8988T (cell line): ENCODE measurements around the gene RASAL2.
"Not testable (repeated sequence)": the region's sequence is repeated elsewhere in the genome, so short reads cannot be mapped to it uniquely, and the experiment has no call there.

ENCODE experiments used
- DNase-seq: peaks from one replicate; pipeline ENCODE4 v3.0.0; 2011

RASAL2 gene

GRCh38 chr1:178241057-178241456 is 147.2 kb downstream of the RASAL2 start:
- DNase-seq = no peak

- no peak for DNase-seq
These were observed 147.9 kb downstream of the RASAL2 start for GRCh38 chr1:178241837-178242236.

DNA sequence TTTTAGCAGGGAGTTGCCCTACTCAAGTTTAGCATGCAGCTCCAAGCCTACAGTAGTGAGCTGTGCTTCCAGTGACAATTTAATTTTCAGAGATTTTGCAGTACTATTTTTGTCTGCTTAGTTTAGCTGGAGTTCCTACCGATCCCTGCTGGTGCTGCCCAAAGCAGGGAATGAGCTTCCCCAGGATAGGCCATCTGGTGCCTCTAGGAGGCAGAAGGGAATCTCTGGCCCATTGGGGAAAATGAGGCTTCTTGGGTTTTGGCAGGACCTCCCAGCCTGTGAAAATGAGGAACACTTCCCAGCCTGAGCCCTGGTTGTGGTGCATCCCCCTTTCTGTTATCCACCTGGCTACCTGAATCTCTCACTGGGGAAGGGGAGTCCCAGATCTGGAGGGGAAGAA is 149.2 kb downstream of the RASAL2 start:
- no peak for DNase-seq

DNA sequence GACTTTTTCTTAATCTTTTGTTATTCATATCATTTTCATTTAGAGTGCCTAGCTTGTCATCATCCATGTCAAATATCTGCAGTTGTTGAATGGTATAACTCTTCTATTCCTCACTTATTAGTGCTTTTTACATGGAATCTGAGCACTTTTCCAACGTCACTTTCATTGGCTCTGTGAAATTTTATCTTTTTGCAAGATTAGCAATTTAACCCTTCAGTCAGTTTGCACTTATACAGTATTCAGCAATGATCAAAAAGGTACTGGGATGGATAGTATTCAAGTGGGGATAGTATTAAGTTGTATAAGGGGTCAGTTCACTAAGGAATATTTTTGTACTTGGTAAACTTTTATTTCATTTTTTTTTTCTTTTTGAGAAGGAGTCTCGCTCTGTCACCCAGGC is 150.0 kb downstream of the RASAL2 start:
- no peak for DNase-seq

DNA sequence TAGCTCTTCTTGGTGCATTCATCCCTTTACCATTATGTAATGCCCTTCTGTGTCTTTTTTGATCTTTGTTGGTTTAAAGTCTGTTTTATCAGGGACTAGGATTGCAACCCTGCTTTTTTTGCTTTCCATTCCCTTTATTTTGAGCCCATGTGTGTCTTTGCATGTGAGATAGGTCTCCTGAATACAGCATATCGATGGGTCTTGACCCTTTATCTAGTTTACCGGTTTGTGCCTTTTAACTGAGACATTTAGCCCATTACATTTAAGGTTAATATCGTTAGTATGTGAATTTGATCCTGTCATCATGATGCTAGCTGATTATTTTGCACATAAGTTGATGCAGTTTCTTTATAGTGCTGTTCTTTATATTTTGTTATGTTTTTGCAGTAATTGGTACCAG is 154.4 kb downstream of the RASAL2 start:
- DNase-seq = not testable (repeated sequence)

- DNase-seq = not testable (repeated sequence)
These were observed 159.7 kb downstream of the RASAL2 start for GRCh38 chr1:178253581-178253980.

DNA sequence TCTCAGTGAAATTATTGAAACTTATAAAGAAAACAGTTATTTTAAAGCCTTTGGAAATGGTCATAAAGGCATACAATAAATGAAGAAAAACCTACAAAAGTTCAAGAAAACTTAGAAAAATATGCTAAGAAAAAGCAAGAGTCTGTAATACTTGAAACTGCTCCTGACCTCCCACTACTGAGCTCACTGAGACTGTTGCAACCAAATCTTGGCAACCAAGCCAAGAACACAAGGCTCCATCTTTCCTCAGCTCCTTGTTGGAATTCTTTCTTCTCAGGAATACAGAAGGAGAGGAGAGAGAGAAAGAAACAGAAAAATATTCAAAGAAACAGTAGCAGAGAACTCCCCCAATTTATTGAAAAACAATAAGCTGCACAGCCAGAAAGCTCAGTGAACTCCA is 160.5 kb downstream of the RASAL2 start:
- DNase-seq = no peak

DNA sequence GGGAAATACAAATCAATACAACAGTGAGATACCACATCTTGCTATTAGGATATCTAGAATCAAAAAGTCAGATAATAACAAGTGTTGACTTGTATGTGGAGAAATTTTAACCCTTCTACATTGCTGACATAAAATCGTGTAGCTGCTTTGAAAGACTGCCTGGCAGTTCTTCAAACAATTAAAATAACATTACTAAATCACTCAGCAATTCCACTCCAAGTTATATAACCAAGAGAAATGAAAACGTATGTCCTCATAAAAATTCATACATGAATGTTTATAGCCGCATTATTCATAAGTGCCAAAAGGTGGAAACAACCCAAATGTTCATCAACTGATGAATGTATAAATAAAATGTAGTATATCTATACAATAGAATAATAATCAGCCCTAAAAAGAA is 164.6 kb downstream of the RASAL2 start:
- DNase-seq = no peak

- DNase-seq = no peak
These were observed 168.2 kb downstream of the RASAL2 start for GRCh38 chr1:178262120-178262500.

- no peak for DNase-seq
These were observed 169.4 kb downstream of the RASAL2 start for GRCh38 chr1:178263341-178263740.

- no peak for DNase-seq
These were observed 172.2 kb downstream of the RASAL2 start for GRCh38 chr1:178266113-178266512.

GRCh38 chr1:178266619-178267066 is 172.7 kb downstream of the RASAL2 start:
- DNase-seq = no peak

- no peak for DNase-seq
These were observed 173.8 kb downstream of the RASAL2 start for GRCh38 chr1:178267646-178268094.

GRCh38 chr1:178271471-178271870 is 177.6 kb downstream of the RASAL2 start:
- DNase-seq = no peak

DNA sequence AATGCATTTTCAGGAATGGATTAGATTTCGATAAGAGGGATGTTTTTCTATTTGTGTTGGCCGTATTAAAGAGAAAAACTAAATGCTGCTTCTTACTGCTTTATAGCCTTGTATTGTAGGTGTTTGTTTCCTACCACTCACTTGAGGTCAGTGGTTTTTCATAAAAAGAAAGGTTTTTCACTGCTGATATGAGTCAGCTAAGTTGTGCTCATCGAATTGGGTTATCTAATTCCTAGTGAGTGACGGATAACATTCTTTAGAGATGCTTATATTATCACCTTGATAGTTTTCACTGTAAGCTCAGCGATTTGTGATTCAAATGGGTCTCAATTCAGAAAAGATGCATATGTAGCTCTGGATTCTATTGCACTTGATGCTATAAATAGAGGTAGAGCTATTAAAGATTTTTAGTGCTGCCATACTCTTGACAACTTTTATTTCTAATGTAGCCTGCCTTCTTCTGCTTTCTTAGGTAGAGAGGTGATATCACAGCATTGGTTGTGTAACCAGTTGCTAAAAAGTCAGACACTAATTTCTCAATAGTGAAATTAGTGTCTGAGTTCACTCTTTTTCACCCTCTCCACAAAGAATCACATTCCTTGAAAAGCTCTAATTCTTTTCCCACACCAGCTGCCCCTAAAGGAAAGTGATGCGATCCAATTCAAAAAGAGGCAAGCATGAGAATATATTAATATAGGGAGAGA is 180.0 kb downstream of the RASAL2 start:
- DNase-seq = no peak

GRCh38 chr1:178275049-178275448 is 181.1 kb downstream of the RASAL2 start:
- no peak for DNase-seq

DNA sequence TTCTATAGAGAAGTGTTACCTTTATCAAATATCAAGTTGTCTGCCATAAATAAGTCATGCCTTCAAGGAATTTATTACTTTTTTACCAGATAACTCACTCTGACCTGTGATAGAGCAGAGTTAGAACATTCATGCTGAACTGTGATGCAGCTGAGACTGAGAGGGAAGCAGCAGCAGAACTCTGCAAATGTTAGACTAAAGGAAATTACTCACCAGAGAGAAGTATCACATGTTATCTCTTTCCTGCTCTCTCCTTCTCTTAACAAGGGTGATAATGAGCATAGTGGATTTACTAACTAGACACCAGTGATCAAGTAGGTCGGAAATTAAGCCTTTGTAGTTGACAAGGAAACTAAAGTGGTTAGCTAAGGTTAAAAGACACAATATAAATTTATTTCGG is 181.6 kb downstream of the RASAL2 start:
- no peak for DNase-seq

DNA sequence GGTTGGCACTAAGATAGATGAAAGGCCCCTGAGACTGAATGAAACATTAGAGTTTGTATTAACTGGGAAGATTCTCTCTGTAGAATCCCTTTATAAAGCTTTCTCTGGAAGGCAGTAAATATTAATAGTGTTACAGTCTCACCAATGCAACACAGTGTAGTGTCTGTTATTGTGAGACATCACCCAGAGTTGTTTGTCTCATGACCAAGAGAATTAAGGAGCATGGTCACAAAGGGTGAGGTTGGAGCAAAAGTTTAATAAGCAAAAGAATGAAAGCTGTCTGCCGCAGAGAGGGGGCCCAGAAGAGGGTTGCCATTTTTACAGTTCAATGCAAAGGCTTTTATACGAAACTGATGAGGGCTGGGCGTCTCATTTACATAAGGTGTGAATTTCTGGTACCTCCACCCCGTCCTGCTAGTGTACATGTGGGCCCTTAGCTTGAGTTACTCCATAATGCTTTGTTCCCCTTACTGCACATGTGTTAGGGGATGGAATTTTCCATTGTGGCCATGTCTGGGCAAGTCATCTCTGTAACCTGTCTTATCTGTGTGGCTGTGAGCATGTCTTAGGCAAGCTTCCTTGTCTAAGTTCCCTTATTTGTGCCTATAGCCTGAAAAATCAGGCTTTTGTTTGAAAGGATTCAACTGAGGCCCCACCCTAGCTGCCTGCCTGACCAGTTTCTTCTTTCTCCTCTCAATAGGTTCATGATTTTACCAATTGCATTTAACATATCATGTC is 184.1 kb downstream of the RASAL2 start:
- no peak for DNase-seq

GRCh38 chr1:178278916-178279686 is 185.2 kb downstream of the RASAL2 start:
- DNase-seq = no peak

- no peak for DNase-seq
These were observed 189.1 kb downstream of the RASAL2 start for GRCh38 chr1:178282949-178283367.

GRCh38 chr1:178283409-178283808 is 189.5 kb downstream of the RASAL2 start:
- DNase-seq = no peak

- no peak for DNase-seq
These were observed 190.2 kb downstream of the RASAL2 start for GRCh38 chr1:178284058-178284457.

DNA sequence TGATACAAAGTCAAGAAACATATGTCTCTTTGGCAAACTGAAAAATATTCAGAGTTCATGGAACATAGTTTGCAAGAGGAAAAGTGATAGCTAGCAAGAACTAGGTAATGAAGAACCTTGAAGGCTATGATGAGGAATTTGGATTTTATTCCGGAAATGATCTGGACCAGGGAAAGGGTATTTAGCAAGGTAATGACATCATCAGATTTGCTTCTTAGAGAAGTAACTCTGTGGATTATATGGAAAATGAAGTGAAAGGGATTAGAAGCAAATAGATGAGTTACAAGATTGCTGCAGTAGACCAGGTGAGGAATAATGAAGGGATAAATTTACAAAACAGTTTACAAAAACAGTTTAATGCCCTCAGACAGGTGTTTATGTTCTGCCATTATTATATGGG is 197.3 kb downstream of the RASAL2 start:
- DNase-seq = no peak

DNA sequence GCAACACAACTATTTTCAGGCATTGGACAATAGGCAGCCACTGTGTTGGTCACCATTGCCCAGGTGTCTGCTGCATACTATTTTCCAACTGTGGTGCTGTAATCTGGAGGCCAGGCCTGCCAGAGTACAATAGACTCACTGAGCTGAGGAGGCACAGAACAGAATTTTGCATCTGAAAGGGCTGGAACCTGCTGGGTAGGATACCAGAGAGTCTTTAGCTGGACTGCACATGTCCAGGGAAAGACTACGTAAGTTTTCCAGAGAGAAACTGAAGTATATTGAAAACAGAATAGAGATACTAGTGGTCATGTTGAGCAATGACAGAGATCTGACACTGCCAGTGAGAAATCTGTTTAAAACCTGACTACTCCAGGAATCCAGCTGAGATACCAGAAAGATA is 200.8 kb downstream of the RASAL2 start:
- DNase-seq = no peak
